HL-60/S4 (cell line): Measurements from ENCODE around the gene BHLHE41.

ENCODE experiments used
- in situ Hi-C: fragments of 300-500 bp; cut with MboI; formaldehyde crosslinking; loops from 2 replicates; pipeline ENCODE4 v1.14.3; 2022; ENCODE audit warnings: low sequenced_read_pairs

BHLHE41 gene

DNA sequence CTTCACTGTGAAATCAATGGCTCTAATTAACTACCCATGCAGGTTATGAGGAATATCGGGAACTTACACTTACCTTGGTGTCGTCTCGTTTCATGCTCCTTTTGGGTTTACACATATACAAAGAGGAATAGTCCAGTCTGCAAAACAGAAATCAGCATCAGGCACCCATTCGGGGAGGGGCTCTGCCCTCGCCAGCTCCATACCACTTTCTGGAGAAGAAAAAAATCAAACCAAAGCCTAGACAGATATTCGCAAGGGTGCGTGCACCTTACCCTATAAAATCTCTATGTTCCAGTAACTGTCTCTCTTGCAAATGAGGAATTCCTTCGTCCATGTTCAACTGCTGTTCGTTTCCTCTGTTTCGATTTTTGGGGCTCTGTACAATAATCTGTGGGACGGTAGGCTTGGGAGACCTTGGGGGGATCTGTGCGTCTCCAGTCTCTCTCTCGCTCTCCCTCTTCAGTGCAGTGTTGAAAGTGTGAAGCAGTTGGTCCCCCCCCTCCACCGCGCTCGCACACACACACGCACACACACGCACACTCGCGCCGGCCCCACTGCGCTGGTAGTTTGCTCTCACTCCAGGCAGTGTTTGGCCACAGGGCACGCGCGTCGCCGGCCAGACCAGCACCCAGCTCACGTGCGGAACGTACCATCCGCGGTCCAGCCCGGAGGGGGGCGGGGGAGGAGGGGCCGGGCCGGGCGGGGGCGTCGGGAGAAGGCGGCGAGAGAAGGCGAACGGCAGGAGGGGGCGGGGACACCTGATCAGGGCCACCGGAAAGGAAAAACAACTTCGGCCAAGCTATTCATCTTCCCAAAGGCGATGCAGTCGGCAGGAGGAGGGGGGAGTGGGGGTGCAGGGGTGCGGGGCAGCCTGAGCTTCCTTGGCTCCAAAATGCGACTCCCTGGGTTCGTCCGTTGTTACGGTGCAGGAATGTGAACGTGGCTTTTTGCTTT lies at the start of gene BHLHE41:
Gene BHLHE41 (minus strand): TSS at position 592 of the 954 bp plus-strand sequence. CDS start 258 bp downstream, at position 334.
- in situ Hi-C loops, result no loop called here

- in situ Hi-C loops, result no loop called here
Measured at GRCh38 chr12:26172946-26173552, 48.2 kb upstream of the BHLHE41 start.

- in situ Hi-C loops, result no loop called here
Measured at GRCh38 chr12:26172539-26172938, 47.7 kb upstream of the BHLHE41 start.

DNA sequence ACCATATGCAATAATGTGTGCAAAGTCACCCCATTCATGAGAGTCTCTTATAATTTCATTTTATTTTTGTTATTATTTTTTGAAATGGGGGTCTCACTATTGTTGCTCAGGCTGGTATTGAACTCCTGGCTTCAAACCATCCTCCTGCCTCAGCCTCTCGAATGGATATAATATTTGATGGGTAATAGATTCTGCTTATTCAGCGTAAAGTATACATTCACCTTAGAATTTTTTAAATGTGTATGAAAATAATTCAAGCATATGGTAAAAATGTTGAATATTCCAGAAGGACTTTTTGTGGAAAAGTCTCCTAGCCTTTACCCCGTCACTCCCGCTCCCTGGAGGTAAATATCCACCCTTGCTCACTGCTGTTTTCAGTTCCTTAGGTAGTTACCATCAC lies 47.2 kb upstream of the BHLHE41 start:
- in situ Hi-C loops, result no loop called here

GRCh38 chr12:26164118-26164517 lies 39.3 kb upstream of the BHLHE41 start:
- in situ Hi-C loops, result no loop called here

DNA sequence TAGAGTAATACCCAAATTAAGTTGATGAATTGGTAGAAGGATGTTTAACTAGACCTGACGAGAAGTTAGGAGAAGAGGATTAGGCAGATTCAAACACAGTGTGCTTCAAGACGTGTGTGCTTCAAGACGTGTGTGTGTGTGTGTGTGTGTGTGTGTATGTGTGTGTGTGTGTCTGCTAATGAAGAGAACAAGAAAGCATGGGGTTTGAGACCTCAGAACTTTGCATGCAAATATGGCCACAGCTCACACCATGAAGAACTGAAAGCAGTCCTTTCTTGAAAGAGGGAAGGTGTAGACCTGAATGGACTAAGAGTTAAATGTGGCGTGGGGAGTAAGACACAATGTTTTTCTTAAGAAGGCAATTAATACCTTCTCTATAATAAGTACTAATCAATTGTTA lies 38.1 kb upstream of the BHLHE41 start:
- in situ Hi-C loops, result no loop called here

- in situ Hi-C loops, result no loop called here
Measured at GRCh38 chr12:26162174-26162573, 37.3 kb upstream of the BHLHE41 start.

GRCh38 chr12:26158078-26158764 lies 33.4 kb upstream of the BHLHE41 start:
- in situ Hi-C loops, result no loop called here

DNA sequence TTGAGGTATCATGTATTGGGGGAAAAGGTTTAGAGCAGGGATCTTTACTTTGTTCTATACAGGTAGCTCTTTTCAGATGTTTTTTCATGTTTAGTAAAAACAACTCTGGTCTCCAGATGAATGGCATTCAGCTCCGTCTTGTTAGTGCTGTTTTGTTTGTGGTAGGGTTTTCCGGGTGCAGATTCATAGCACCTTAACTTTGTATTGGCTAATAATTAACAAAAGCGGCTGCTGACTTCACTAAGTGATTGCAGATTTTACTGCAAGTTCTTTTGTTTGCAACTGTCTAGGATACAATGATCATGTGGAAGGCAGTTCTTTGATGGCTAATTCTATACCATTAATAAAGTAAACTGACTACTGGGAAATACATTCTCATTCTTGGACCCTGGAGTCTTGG lies 32.2 kb upstream of the BHLHE41 start:
- in situ Hi-C loops, result no loop called here

DNA sequence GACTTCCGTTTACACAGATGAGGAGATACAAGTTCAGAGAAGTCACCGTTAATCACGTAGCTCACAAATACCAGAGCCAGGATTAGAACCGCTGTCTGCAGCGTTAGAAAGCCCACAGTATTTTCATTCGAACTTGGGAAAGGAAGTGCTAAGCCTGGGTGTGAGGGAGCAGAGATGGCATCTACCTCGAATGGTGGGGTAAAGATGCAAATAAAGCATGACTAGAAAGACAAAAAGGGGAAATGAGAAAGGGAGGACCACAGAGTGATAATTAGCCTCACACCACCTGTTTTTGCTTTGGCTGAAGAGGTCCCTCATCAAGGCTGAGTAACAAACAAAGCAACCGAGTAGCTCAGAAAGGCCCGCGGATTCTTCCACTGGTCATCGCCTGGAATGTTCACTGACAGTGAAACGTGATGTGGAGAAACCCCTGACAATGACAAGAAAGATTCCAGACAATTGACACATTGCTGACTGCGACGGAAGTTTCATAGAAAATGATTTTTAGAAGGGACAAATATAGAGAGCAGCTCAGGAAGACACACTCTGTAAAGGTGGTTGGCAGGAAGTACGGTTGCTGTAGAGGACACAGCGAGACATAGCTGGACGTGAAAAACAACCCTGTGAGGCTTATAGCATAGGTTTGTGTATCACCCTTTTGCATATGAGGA lies 31.5 kb upstream of the BHLHE41 start:
- in situ Hi-C loops, result no loop called here

GRCh38 chr12:26153421-26154154 lies 28.8 kb upstream of the BHLHE41 start:
- in situ Hi-C loops, result no loop called here

DNA sequence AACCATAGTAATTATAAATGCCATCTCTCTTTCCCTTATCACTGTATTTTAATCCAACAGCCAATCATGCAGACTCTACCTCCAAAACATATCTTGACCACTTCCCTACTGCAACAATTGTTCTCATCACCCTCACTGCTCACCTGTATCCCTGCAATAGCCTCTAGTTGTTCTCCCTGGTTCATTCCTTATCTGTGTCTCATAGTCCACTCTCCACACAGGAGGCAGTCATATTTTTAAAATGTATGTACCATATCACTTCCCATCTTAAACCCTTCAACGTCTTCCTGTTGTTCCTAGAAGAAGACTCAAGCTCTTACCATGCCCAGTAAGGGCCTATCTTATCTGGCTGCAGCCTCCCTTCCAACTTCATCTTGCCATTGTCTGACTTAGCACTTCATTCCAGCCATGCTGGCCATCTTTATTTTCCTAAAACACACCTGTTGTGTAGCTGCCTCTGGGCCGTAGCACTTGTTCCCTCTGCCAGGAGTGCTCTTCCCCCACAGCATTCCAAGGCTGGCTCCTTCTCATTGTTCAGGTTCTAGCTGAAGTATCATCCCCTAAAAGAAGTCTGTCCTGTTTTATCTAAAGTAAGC lies 27.8 kb upstream of the BHLHE41 start:
- in situ Hi-C loops, result no loop called here

- in situ Hi-C loops, result no loop called here
Measured at GRCh38 chr12:26150736-26151450, 26.1 kb upstream of the BHLHE41 start.

- in situ Hi-C loops, result no loop called here
Measured at GRCh38 chr12:26149968-26150500, 25.2 kb upstream of the BHLHE41 start.

DNA sequence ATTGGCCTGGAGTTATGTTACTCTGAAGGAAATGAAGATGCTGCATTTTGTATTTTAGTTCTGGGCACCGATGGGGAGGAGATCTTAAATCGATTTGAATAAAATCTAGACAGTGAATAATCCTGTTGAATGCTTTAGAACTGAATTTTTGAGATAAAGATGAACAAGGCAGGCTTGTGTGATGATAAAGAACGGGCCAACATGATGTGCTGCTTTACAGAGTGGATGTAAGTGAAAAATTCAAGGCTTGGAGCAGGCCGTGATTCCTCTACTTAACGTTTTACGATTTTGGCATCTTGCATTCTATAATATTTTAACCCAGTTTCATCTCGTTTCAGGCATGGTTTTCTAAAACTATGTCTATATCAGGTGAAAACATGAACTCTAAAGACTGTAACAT lies 23.5 kb upstream of the BHLHE41 start:
- in situ Hi-C loops, result no loop called here

GRCh38 chr12:26143291-26143690 lies 18.5 kb upstream of the BHLHE41 start:
- in situ Hi-C loops, result no loop called here

DNA sequence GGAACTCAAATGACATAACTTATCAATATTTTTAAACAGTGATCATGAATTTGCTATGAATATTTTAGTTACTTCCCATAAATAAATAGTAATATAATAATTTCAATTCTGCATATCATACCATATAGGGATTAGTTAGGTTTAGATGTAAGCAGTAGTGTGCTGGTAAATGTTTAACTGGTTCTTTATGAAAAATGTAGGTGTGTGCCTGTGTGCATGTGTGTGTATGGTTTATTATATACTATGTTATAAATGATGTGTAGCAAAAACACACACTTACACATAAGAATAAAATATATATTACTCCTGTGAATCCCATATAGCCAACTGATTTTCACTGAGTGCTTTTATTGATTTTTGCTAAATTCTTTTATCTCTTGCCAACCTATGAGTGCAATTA lies 14.0 kb upstream of the BHLHE41 start:
- in situ Hi-C loops, result no loop called here

DNA sequence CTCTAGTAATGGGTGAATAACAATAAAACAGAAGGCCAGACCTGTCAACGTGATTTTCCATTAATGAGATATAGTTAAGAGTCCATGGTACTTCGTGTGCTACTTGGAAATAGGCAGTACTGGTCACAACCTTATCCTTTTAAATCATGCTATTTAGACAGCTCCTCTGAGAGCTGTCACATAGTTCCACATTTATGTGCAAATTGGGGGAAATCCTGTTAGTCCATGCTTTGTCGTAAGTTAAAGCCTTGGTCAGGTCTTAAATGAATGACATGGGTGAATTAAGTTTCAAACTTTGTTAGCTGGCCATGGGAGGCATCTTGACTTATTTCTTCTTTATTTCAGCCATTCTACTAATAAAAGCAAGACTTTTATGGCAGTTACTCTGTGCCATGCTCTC lies 11.9 kb upstream of the BHLHE41 start:
- in situ Hi-C loops, result no loop called here

GRCh38 chr12:26135571-26135970 lies 10.7 kb upstream of the BHLHE41 start:
- in situ Hi-C loops, result no loop called here
